Measurements from ENCODE around the gene FHIT.

GRCh38 chr3:59856934-59857460, 1394.3 kb downstream of the FHIT start:
- no peak for TF ChIP-seq CTCF (IDR thresholded peaks at IDR 0.05)
- TF ChIP-seq POLR2A (IDR thresholded peaks at IDR 0.05) = no peak

Data from Peyer's patch (tissue), 4 donors.